GM19372 (cell line): ENCODE data around the gene SEMA4A.

Experiments used
- ATAC-seq: cut with Tn5 transposase; IDR thresholded peaks from one replicate; pipeline ENCODE4 v1.9.1; 2021; ENCODE audit warnings: mild to moderate bottlenecking, low read depth, moderate library complexity; ENCODE audit not compliant: unreplicated experiment

Gene SEMA4A

GRCh38 chr1:156134716-156135435 is 18.5 kb upstream of the SEMA4A start:
- ATAC-seq, result no peak

DNA sequence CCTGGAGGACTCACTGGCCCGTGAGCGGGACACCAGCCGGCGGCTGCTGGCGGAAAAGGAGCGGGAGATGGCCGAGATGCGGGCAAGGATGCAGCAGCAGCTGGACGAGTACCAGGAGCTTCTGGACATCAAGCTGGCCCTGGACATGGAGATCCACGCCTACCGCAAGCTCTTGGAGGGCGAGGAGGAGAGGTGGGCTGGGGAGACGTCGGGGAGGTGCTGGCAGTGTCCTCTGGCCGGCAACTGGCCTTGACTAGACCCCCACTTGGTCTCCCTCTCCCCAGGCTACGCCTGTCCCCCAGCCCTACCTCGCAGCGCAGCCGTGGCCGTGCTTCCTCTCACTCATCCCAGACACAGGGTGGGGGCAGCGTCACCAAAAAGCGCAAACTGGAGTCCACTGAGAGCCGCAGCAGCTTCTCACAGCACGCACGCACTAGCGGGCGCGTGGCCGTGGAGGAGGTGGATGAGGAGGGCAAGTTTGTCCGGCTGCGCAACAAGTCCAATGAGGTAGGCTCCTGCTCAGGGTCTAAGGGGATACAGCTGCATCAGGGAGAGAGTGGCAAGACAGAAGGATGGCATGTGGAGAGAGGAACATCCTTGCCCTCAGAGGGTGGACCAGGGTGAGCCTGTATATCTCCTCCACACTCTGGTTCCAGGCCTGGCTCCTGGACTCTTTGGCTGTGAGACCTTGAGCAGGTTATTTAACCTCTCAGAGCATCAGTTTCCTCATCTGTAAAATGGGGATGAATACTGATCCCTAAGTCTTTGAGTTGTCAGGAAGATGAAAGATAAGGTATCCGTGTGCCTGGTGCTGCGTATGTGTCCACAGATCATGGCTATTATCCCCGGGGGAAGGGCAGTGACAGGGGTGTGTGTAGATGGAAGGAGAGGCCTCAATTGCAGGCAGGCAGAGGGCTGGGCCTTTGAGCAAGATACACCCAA is 17.2 kb upstream of the SEMA4A start:
- ATAC-seq, result no peak

- ATAC-seq, result no peak
These were observed 16.4 kb upstream of the SEMA4A start for GRCh38 chr1:156136970-156137483.

DNA sequence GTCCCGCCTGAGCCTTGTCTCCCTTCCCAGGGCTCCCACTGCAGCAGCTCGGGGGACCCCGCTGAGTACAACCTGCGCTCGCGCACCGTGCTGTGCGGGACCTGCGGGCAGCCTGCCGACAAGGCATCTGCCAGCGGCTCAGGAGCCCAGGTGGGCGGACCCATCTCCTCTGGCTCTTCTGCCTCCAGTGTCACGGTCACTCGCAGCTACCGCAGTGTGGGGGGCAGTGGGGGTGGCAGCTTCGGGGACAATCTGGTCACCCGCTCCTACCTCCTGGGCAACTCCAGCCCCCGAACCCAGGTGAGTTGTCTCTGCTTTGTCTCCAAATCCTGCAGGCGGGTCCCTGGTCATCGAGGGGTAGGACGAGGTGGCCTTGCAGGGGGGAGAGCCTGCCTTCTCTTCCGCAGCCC is 14.9 kb upstream of the SEMA4A start:
- ATAC-seq, result no peak

GRCh38 chr1:156140879-156141707 is 12.3 kb upstream of the SEMA4A start:
- ATAC-seq, result no peak

DNA sequence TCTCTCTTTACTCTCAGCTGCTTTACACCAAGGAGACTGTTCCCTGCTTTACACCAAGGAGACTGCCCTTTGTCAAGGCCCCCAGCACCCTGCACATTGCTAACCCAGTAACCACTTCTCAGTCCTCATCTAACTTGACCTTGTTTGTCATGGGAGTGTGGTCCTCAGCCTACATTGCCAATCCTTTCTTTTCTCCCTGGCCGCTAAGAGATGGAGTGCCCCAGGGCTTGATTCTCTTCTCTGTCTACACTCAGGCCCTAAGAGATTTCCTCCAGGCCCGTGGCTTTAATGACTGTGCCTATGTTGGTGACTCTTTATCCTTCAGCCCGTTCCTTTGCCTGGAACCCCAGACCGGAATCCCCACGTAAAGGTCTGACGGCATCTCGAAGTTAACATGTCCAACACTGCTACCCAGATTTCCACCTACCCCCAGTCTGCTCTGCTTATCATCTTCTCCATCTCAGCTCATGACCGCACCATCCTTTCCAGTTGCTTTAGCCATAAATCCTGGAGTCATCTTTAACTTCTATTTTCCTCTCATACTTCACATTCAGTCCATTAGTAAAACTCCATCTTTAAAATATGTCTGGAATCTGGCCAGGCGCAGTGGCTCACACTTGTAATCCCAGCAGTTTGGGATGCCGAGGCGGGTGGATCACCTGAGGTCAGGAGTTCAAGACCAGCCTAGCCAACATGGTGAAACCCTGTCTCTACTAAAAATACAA is 9.5 kb upstream of the SEMA4A start:
- ATAC-seq, result no peak

GRCh38 chr1:156144742-156145141 is 8.6 kb upstream of the SEMA4A start:
- ATAC-seq, result no peak

DNA sequence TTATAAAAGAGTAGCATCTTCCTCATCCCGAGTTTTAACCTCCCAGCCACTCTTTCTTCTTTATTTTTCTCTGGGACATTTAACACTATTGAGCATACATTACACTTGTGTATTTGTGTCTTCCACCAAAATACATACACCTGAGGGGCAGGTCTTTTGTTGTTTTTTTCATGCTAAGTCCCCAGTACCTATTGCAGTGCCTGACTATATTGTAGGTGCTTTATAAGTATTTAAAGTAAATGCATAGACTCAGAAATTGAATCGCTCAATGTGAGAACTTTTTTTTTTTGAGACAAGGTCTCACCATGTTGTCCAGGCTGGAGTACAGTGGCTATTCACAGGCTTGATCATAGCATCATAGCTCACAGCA is 7.8 kb upstream of the SEMA4A start:
- ATAC-seq, result no peak

DNA sequence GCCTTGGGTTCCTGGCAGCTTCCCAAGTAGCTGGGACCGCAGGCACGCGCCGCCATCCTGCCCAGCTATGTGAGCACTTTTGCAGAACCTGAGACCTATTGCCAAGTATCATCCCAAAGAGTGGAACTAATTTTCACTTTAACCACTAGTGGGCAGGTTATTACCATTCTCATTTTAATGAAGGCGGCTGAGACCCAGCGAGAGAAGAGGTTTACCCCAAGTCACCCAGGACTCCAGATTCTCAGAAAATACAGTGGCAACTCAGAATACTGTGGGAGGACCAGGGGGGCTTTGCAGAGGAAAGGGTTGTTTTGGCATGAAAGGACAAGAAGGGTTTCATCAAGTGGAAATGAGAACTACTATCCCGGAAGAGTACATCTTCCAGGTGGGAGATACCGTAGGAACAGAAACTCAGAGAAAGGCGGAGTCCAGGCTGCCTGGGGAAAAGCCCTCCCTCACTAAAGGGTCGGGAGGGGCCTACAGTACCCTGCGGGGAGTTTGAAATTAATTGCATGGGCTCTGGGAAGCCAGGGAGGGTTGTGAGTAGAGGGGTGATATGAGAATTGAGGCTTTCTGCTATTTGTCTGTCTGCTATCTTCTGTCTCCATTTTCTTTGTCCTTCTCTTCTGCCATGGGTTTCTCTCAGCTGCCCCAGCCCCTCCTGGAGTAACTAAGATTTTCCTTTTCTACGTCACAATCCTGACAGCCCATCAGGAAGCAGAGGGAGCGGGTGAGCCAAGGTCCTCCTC is 7.2 kb upstream of the SEMA4A start:
- ATAC-seq, result no peak

- ATAC-seq, result no peak
These were observed 6.5 kb upstream of the SEMA4A start for GRCh38 chr1:156146769-156147405.

DNA sequence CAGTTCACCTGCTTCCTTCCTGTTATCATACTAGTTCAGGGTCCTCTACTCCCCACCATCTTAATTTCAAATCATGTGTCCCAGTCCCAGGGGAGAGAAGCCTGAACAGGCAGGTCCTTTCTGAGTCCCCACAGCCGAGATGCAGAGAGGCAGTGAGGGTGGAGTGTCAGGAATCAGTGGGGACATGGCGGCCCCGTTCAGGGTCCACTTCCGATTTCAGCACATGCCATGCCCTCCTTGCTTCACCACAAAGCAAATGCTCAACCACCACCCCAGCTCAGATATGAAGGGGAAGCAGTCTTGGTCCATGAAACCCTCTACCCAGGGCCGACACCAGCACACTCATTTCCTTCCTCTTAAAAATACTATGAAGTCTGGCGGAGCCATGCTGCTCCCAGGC is 5.2 kb upstream of the SEMA4A start:
- ATAC-seq, result no peak

DNA sequence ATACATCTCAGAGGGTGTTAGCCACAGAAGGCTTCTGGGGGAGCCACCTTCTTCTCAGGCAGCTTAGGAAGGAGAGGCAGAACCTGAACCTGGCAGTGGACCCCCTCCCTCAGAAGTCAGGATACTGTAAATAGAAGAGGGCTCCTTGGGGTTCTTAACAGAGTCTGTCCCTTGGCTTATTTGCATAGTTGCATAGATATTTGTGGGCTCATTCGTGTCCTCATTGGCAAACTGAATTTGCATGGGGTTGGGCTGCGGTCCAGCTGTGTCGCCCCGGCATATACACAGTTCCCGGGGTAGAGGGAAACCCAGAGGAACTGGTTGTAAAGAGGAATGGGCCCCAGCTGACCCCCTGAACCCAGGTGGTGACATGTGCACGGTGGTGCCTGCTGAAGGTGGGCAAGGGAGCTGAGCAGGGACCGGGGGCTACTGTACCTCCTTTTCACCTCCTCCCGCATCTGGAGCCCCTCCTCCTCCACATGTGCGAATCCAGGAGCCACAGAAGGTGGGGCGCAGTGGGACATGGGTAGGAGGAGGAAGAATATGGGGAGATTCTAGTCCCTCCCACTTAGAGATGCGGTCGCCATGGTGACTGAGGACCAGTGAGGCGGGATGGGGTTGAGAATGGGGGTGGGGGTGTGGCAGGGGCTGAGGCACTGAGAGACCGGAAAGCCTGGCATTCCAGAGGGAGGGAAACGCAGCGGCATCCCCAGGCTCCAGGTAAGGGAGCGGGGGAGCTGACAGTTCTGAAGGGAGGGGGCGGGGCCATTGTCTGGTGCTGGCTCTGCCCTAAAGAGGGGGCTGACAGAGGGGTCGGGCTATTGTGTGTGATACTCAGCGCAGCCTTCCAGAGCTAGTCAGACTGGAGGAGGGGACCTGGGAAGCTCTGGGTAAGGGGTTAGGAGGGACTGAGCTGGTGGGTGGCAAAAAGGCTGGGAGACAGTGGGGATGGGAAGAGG is 3.7 kb upstream of the SEMA4A start:
- ATAC-seq, result peak; percentile 64

GRCh38 chr1:156150333-156151011 is 2.9 kb upstream of the SEMA4A start:
- ATAC-seq, result no peak

DNA sequence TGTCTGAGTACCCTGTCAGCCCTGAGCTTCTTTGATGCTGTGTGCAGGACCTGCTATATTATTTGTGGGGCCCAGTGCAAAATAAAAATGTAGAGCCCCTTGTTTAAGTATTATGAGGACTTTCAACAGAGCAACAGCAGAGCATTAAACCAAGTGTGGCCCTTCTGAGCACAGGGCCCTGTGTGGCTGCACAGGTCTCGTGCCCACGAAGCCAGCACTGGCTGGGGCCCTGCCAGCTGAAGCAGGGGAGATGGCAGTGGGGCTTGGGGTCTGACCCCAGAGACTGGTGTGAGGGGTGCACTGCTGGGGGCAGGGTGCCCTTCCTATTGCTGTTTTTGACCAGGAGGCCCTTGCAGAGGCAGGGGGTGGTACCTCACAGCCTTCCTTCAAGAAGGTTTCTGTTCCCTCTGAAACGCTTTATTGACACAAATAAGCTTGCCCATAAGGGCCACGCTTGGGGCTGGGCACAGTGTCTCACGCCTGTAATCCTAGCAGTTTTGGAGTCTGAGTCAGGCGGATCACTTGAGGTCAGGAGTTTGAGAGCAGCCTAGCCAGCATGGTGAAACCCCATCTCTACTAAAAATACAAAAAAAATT is 2.2 kb upstream of the SEMA4A start:
- ATAC-seq, result no peak

DNA sequence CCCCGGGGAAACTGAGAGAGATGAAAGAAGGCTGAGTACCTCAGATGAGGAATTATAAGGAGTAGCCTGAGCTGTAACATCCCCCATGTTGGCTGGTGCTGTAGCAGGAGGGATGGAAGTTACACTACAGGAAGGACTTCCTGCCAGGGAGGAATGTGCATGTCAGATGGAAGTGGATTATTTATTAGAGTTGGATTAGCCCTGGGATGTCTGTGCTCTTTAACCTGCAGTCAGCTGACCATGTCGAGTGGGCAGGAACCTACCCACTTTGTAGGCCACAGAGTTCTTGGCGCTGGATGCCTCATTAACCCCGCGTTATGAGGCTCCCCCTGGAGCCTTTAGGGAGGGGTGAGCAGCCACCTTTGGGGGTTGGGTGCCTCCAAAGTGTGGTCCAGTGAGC is 757 bp upstream of the SEMA4A start:
- ATAC-seq, result no peak

GRCh38 chr1:156154317-156154749 is 948 bp downstream of the SEMA4A start:
- ATAC-seq, result peak; percentile 45
